GM12891 (cell line): ENCODE data around the gene PARS2.

Experiments
- DNase-seq: peaks from one replicate; pipeline ENCODE4 v3.0.0; 2011; ENCODE audit warnings: low spot score; ENCODE audit not compliant: insufficient read length
- FAIRE-seq: peaks from 2 replicates; lab custom pipeline; 2011; peaks lifted over from hg19 to GRCh38; lab: Jason Lieb, UNC
- PAX5 ChIP-seq: IDR thresholded peaks from 2 replicates; pipeline ENCODE4 v1.6.1; 2011; ENCODE audit warnings: low read length, moderate library complexity, mild to moderate bottlenecking; ENCODE audit not compliant: insufficient read depth, severe bottlenecking
- POLR2A ChIP-seq: IDR thresholded peaks from 2 replicates; pipeline ENCODE4 v1.6.1; 2011; ENCODE audit warnings: low read depth, low read length, control low read depth
- POLR2AphosphoS5 ChIP-seq: IDR thresholded peaks from 2 replicates; pipeline ENCODE4 v1.6.1; 2011; ENCODE audit warnings: low read depth, low read length, control low read depth
- POU2F2 ChIP-seq: IDR thresholded peaks from 2 replicates; pipeline ENCODE4 v1.6.1; 2011; ENCODE audit warnings: low read depth, mild to moderate bottlenecking, control low read depth, low read length, moderate library complexity
- SPI1 ChIP-seq: IDR thresholded peaks from 2 replicates; pipeline ENCODE4 v1.6.1; 2011; ENCODE audit warnings: low read depth, low read length, control low read depth
- TAF1 ChIP-seq: IDR thresholded peaks from 2 replicates; pipeline ENCODE4 v1.6.1; 2011; ENCODE audit warnings: low read depth, low read length, control low read depth

Gene PARS2

GRCh38 chr1:54741531-54741930 lies 22.8 kb downstream of the PARS2 start:
- no peak for TF ChIP-seq POLR2AphosphoS5
- no peak for TF ChIP-seq PAX5
- TF ChIP-seq SPI1: no peak
- TF ChIP-seq TAF1: no peak
- no peak for TF ChIP-seq POU2F2
- no peak for TF ChIP-seq POLR2A
- DNase-seq (no peak), FAIRE-seq (no peak)

- DNase-seq (no peak), FAIRE-seq (no peak)
- TF ChIP-seq PAX5 (no peak), TAF1 (no peak), POLR2AphosphoS5 (no peak), POU2F2 (no peak), POLR2A (no peak), SPI1 (no peak)
Observed at GRCh38 chr1:54738244-54738643, 26.1 kb downstream of the PARS2 start.

- FAIRE-seq: no peak
- TF ChIP-seq POLR2A: no peak
- TF ChIP-seq POU2F2: no peak
- no peak for TF ChIP-seq TAF1
- TF ChIP-seq SPI1: no peak
- TF ChIP-seq POLR2AphosphoS5: no peak
- TF ChIP-seq PAX5: no peak
- DNase-seq: no peak
Observed at GRCh38 chr1:54736685-54737084, 27.6 kb downstream of the PARS2 start.

- no peak for TF ChIP-seq SPI1
- TF ChIP-seq POLR2AphosphoS5: no peak
- TF ChIP-seq TAF1: no peak
- no peak for TF ChIP-seq PAX5
- no peak for TF ChIP-seq POU2F2
- no peak for TF ChIP-seq POLR2A
- FAIRE-seq: no peak
- no peak for DNase-seq
Observed at GRCh38 chr1:54728027-54728426, 36.3 kb downstream of the PARS2 start.

- TF ChIP-seq POU2F2: no peak
- TF ChIP-seq POLR2A: no peak
- no peak for TF ChIP-seq TAF1
- no peak for TF ChIP-seq SPI1
- no peak for TF ChIP-seq PAX5
- no peak for TF ChIP-seq POLR2AphosphoS5
- DNase-seq (no peak), FAIRE-seq (no peak)
Observed at GRCh38 chr1:54724771-54725170, 39.6 kb downstream of the PARS2 start.

GRCh38 chr1:54723985-54724384 lies 40.3 kb downstream of the PARS2 start:
- TF ChIP-seq PAX5: no peak
- no peak for TF ChIP-seq SPI1
- no peak for TF ChIP-seq POLR2AphosphoS5
- no peak for TF ChIP-seq TAF1
- TF ChIP-seq POLR2A: no peak
- no peak for TF ChIP-seq POU2F2
- DNase-seq (no peak), FAIRE-seq (no peak)

- no peak for TF ChIP-seq PAX5
- TF ChIP-seq TAF1: no peak
- TF ChIP-seq POLR2AphosphoS5: no peak
- no peak for TF ChIP-seq SPI1
- TF ChIP-seq POU2F2: no peak
- no peak for TF ChIP-seq POLR2A
- no peak for DNase-seq
- no peak for FAIRE-seq
Observed at GRCh38 chr1:54721719-54722118, 42.6 kb downstream of the PARS2 start.

- FAIRE-seq (no peak), DNase-seq (no peak)
- no peak for TF ChIP-seq PAX5
- TF ChIP-seq POLR2A: no peak
- TF ChIP-seq TAF1: no peak
- no peak for TF ChIP-seq SPI1
- no peak for TF ChIP-seq POU2F2
- no peak for TF ChIP-seq POLR2AphosphoS5
Observed at GRCh38 chr1:54716299-54717047, 47.9 kb downstream of the PARS2 start.

GRCh38 chr1:54715493-54716298 lies 48.6 kb downstream of the PARS2 start, which contains the start of gene TTC4:
TSS of gene TTC4 (plus strand) at chr1:54715861. CDS start at chr1:54715909, 48 bp downstream.
- FAIRE-seq: peak; percentile 86

GRCh38 chr1:54714881-54715492 lies 49.3 kb downstream of the PARS2 start:
- FAIRE-seq (no peak), DNase-seq (no peak)
- TF ChIP-seq POLR2AphosphoS5 (no peak), SPI1 (no peak), POLR2A (no peak), TAF1 (no peak), POU2F2 (no peak), PAX5 (no peak)

More at GRCh38 chr1:54715493-54716298, 48.6 kb downstream of the PARS2 start, which contains the start of gene TTC4:
- TF ChIP-seq POLR2AphosphoS5 (peak; percentile 95), PAX5 (peak; percentile 57), SPI1 (peak; percentile 34; the same call in 1 of the 2 replicates), POLR2A (peak; percentile 91), POU2F2 (peak; percentile 82), TAF1 (peak; percentile 94)
- peak; percentile 87 for DNase-seq
